Thyroid gland (tissue), 4 donors: ENCODE measurements around the gene FALEC.

Source experiments
- CTCF ChIP-seq, 6 experiments: fragments of 200-600 bp in 3 of 6; fragments of 450-650 bp in 3 of 6; sonication (generic) in 3 of 6; IDR thresholded peaks; one replicate each; pipeline ENCODE4 v1.5.1; 2016 to 2019; ENCODE audit warnings: antibody characterized with exemption in 6 of 6, mild to moderate bottlenecking in 2 of 6, inconsistent platforms in 1 of 6, moderate library complexity in 1 of 6
- POLR2A ChIP-seq, 2 donors: fragments of 450-650 bp; IDR thresholded peaks; one replicate each; pipeline ENCODE4 v1.6.1; 2017; ENCODE audit warnings: antibody characterized with exemption in 2 of 2, mild to moderate bottlenecking in 2 of 2, moderate library complexity in 1 of 2

- peak in 1 of 2 donors; percentile 5 for TF ChIP-seq POLR2A (IDR thresholded peaks at IDR 0.05)
- no peak for TF ChIP-seq CTCF (IDR thresholded peaks at IDR 0.05)
Measured at GRCh38 chr1:150579945-150580642, 64.5 kb downstream of the FALEC start.
